Right forelimb (tissue), 1 donor: ENCODE data around the gene LRRC32.
"Not testable (repeated sequence)": the region's sequence is repeated elsewhere in the genome, so short reads cannot be mapped to it uniquely, and the experiment has no call there.

Source experiments
- DNase-seq: peaks from one replicate; pipeline ENCODE4 v3.0.0-alpha.2; 2018

The LRRC32 gene

DNA sequence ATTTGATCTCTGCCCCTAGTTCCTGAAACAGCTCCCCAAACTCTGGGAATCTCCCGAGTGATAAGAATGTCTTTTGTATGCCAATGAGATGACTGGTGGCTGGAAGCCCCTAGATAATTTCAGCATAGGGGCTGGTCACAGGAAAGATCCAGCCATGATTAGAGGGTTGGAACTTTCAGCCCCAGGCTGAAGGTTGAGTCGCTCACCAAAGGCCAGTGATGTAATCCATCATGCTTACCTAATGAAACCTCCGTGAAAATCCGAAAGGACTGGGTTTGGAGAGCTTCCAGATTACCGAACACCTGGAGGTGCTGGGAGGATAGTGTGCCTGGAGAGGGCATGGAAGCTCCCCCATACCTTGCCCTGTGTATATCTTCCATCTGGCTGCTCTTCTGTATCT, 26.0 kb downstream of the LRRC32 start:
- DNase-seq, result no peak

DNA sequence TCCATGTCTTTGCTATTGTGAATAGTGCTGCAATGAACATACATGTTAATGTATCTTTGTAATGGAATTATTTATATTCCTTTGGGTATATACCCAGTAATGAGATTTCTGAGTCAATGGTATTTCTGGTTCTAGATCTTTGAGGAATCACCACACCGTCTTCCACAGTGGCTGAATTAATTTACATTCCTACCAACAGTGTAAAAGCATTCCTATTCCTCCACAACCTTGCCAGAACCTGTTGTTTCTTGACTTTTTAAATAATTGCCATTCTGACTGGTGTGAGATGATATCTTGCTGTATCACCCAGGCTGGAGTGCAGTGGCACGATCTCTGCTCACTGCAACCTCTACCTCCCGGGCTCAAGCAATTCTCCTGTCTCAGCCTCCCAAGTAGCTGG, 26.8 kb downstream of the LRRC32 start:
- not testable (repeated sequence) for DNase-seq

DNA sequence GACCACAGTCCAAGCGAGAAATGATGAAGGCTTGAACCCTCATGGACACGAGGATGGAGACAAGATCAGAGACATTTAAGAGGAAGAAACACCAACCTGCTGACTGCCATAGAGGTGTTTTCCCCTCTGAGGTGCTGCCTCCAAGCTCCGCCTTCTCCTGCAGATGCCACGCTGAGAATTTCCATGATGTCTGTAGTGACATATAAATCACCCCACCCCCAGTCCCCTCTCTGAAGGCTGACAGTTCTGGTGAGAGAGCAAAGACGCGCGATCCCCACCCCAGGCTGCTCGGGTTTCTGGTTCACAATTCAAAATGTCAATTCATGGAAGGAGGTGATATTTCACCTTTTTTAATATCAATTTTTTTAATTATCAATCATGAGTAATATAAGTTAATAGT, 28.2 kb downstream of the LRRC32 start:
- DNase-seq, result no peak

DNA sequence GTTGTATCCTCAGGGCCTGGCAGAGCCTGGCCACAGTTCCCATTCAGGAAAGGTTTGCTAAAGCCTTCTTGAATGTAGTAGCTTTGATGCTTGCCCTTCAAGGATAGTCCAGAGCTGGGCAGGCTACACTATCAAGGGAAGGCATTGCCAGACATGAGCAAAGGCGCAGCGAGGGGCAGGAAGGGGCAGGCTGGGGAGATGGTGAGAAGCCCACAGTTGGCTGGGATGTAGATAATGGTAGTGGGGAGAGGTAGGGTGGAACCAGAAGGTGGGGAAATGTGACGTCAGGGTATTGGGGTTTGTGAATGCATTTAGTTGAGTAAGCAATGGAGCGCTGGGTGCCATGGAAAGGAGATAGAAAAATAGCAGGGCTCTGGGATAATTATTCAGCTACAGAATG, 28.6 kb downstream of the LRRC32 start:
- no peak for DNase-seq

DNA sequence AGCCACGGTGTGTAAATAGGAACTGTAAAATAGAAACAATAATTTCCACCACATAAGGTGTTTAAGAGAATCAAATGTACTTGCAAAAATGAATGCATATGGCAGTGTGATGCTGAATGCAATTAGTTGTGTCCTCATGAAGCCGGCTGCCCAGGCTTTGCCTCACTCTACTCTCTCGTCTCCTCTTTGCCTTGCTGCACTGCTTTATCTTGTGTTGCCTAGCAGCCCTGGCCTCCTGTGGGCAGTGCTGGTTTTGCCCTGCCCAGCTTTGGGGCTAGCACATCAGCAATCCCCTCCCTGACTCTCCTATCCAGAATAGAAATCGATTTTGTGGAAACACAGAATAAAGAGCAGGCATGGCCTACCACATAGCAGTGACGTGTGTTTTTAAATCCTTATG, 30.0 kb downstream of the LRRC32 start:
- no peak for DNase-seq

DNA sequence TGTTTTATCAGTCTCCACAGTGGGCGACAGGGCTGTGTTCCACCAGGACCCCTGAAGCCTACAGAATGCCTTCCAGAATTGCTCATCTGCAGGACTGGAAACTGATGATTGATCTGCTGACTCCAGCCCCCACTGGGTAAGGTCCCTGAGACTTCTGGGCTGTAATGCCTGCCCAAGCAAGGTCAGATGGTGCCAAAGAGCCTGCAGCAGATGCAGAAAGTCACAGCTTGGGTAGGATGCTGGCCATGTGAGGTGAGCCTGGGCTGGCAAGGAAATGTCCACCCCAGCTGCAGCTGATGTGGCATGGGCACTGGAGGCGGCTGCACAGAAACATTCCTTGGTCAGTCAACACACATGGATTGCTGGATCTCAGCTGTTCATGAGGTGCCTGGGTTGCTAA, 30.9 kb downstream of the LRRC32 start:
- no peak for DNase-seq

DNA sequence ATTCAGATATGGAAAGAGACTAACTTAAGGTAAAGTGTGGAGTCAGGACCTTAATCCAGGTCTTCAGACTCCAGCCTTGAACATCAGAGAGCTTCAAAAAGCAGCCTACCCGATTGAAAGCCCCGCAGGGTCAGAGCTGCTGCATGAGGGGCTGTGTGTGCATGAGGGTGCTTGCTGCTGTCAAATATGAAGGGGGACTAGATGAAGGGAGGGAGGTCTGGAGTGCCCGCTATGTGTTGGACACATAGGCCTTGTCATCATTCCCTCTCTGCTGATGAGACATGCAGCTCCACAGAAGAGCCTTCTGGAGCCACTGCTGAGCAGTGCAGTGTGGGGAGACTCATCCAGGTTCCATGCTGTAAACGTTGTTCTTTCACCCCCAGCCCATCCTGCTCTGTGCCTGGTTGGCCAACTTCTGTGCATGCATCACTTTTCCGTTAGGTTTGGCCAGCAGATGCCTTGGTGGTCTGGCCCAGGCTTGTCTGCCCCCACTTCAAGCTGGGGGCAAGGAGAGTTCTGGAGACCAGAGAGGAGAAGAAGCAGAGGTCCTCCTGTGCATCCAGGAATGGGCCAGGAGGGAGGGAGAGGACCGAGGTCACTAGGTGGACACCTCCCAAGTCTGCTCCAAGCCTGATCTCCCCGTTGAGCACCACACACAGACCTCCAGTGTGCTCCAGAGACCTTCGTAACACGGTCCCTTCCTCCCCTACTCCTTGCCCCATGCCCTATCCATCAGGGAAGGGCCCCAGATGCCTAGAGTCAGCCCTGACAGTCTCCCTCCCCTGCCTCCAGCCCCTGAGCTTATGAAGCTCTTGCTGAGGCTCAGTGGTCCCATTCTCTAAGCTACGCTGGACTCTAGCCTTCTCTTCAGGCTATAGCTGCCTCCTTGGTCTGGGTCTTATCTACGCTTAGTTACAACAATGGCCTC, 32.0 kb downstream of the LRRC32 start:
- no peak for DNase-seq

DNA sequence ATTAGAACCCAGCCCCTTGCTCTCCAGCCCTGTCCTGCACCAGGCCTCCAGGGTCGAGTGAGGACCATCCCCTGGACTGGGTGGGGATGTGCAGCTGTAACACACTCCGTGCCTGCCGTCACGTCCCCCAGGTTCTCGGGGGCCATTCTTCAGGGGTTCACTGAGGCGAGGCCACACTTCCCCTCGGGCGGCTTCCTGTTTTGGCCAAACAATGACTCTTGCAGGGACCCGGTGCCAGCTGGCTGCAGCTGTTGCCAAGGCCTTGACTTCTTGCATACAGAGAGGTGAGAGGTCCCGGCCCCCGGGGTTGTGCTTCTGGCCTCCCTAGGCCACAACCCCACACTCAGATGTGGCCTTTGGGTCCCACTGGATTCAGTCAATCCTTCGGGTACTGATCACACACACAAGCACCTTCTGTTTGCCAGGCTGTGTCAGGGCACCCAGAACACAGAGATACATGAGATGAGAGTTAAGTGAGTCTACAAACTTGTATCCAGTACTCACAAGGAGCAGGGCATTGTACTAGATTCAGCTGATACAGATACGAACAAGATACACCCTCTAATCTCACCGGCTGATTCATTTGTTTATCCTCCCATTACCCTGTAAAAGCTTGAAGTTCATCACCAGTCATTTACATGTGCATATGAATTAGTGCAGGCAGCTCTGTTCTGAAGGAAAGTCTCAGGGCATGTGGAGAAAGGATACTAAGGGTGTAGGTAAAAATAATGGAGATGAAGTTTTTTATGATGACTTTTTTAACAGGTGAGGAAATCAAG, 32.9 kb downstream of the LRRC32 start:
- DNase-seq, result no peak

DNA sequence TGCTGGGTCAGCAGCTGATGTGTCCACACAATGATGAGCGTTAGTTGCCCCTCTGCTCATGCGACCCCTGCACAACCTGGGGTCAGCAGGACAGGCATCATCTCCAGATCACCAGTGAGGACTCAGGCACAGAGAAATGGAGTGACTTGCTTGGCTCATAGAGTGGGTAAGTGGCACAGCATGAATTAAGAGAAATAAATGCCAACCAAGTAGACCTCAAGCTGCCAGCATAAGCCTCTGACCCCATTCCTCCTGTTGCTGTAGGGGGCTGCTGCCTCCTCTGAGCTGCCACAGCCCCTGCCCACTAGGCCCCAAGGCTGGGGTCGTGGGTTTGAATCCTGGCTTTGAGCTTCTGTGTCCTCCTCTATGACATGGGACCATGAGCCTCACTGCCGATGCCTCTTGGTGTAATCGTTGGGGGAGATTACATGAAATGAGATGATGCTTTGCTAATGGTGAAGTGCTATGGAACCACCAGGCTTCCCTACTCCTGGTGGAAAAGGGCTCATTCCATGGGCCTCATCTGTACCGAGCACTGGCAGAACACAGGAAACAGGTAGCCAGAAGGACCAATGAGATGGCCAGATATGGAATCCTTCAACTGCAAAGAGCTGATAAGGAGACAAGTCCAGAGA, 33.6 kb downstream of the LRRC32 start:
- no peak for DNase-seq

DNA sequence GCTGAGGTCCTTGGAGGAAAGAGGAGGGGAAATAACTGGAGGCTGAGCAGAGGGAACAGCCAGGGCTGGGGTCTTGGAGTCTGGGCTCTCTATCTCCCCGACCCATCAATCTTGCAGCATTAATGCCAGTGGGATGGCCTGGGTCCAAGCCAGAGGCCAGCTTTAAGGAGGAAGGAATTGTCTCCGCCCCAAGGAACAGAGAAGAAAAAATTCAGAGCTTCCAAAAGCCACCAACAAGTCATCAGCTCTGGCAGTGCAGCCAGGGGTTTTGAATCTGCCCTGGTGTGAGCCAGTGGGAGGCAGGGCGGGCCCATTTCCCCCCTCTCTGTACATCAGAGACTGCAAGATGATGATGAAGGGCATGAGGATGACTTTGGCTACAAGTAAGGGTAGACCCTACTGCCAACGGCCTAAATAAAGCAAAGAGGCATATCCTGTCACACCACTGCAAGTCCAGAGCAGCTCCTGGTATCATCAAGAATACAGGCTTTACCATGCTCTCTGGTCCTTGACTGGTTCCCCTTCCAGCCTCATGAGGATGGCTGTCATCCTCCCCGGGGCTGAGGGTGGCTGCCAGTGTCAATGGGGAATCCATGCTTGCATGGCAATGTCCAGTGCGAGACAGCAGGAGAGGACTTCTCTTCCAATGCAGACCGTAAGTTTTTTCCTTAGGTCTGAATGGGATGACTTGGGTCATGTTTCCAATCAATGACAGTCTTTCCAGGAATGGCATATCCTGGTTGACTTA, 34.4 kb downstream of the LRRC32 start:
- no peak for DNase-seq

DNA sequence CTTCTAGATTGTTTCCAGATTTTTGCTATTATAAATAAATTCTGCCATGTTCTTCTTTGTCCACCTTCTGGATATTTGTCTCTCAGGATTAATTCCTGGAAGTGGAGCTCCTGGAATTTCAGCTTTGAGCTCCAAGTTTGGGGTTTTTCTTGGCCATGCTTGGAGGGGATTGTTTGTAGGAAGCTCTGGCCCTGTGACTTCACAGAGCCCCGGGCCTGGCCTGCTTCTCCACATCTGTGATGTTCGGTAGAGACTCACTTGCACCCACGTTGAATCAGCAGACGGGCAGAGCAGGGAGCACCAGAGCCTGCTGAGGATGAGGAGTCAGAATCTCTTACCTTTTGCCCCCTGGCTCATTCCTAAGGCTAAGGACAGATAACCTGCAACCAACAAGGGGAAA, 35.7 kb downstream of the LRRC32 start:
- DNase-seq, result no peak

DNA sequence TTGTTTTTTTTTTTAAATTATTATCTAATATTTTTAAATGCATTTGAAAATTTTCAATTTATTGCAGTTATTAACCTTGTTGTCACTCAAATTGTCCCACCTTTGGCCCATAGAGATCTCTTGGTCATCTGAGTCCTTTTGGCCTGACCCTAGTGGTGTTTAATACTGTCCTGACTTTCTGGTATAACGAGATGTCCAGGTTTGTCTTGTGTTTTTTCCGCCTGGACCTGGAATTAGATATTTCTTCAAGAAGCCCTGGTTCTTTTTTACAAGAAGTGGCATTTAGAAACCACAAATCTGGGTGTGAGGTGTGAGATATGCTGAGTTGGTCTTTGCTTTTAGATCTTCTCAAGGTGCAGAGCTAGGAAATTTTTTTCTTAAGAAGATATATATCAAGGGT, 38.1 kb downstream of the LRRC32 start:
- no peak for DNase-seq

DNA sequence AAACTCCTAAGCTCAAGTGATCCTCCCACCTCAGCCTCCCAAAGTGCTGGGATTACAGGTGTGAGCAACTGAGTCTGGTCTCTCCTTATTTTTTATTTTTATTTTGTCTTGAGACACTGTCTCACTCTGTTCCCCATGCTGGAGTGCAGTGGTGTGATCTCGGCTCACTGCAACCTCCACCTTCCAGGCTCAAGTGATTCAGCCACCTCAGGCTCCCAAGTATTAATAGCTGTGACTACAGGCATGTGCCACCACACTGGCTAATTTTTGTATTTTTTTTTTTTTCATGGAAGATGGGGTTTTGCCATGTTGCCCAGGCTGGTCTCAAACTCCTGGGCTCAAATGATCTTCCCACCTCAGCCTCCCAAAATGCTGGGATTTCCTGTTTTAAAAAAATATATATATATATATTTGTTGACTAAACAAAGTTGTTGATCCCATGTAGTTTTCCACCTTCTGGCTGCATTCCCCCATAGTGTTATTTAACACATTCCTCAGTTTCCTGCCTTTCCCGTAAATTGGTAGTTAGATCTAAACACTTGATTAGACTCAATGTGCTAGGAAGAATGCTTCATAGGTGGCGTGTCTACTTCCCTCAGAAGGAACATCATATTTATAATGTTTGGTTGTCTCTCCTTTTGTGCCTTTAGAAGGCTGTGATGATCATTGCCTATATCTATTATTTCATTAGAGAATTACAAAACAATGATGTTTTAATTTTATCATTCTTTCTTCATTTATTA, 38.8 kb downstream of the LRRC32 start:
- no peak for DNase-seq

DNA sequence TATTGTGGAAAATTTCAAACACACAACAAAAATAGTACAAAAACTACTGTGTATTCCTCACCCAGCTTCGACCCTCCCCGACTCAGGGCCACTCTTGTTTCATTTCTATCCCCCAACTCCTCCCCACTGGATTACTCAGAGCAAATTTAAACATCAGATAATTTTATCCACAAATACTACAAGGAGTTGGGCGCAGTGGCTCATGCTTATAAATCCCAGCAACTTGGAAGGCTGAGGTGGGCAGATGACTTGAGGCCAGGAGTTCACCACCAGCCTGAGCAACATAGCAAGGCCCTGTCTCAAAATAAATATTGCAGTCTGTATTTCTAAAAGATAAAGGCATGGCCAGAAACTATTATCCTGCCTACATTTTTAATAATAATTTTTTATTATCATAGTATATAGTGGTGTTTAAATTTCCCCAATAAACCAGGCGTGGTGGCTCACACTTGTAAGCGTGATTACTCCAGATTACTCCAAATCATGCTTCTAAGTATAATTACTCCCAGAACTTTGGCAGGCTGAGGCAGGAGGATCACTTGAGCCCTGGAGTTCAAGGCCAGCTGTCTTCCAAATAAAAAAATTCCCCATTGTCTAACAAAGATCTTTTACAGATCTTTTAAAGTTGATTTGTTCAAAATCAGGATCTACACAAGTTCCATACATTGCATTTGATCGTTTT, 39.8 kb downstream of the LRRC32 start:
- no peak for DNase-seq

DNA sequence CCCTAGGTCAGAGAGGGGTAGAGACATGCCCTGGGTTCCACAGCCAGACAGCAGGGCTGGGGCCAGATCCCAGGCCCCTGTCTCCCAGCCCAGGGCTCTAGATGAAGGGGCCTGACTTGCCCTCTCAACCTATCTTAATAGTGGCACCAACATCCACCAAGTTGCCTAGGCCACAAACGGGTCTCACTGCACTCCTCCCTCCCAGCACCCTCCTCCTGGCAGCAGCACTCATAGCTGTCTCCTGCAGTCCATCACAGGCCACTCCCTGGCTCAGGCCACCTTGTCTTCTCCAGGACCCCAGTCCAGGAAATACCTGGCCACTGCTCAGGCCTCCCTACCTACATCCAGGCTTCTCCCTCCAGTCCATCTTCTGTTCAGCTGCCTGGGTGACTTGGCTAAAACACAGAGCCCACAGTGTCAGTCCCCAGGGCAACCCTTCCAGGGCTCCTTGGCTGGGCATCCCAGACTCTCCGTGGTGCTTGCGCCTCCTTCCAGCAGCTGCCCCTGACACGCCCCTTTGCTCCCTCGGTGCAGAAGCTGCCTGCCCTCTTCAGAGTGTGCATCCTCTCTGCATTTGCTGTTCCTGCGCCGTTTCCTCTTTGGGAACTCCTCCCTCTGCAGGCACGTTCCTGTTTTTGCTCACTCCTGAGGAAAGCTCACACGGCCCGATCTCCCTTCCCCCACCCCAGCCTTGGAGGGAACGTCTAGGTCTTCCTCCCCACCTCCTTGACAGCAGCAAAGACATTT, 40.5 kb downstream of the LRRC32 start:
- no peak for DNase-seq

DNA sequence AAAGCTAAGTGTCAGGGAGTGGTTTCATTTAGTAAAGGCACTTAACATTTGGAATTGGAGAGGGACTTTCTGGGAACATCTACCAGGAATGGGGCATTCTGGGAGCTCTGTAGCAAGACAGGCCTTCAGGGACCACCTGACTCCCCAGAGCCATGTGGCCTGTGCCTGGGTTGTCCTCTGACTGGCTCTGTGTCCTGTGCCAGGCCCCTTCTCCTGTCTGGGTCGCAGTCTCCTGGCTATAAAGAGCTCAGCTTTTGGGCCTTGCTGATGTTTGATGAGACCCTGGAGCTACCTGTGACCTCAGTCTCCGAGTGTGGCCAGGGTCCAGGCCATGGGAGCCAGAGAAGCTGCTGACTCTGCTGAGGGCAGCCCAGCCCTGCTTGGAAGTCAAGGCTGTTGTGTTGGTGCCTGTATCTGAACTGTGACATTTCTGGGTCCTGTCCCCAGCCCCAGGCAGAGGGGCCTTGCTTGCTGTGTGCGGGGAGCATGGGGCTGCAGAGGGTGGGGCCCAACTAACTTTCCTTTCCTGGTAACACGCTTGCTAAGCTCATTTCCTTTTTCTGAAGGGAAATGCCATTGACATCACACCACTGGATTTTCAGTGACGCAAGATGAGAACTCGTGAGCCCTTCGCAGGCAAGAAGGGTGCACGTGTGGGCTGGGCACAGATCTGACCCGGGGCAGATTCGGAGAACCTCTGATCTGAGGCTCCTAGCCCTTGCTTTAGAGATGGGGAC, 41.3 kb downstream of the LRRC32 start:
- DNase-seq, result no peak

DNA sequence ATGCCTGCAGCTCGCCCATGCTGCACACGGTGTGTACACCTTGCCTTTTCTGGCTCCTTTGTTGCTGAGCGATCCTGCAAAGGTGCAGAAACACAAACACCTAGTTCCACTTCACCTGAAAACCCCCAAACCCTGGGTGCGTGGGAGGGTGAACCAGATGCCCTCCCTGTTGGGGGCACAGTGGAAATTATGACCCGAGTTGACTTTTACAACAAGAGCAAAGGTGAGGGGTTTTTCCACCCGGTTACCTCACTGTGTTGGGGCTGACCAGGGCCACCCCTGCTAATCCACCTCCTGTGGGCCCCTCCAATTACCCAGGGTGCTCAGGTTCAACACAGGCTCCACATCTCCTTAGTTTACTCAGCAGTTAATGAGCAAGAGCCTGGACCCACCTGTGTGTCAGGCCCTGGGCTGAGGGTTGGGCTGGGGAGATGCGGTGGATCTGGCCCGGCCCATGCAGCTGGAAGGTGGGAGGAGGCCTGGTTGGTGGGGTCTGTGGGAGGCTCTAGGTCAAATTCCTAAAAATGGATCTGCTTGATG, 42.1 kb downstream of the LRRC32 start:
- DNase-seq, result no peak

DNA sequence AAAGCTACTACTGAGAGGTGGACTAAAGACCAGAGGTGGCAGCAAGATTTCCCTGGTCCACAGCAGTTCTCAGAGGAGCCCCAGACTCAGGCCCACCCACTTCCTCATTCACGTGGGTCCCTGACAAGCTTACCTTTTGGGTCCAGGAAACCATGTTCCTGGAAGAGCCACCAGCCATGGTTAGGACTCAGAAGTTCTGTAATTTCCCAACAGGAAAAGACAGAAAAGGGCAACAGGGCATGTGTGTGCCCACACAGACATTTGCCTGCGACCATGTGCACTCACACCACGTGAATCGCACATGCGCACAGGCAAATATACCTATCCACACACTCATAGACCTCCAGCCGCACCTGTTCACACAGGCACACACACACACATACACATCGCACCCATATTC, 42.9 kb downstream of the LRRC32 start:
- no peak for DNase-seq

DNA sequence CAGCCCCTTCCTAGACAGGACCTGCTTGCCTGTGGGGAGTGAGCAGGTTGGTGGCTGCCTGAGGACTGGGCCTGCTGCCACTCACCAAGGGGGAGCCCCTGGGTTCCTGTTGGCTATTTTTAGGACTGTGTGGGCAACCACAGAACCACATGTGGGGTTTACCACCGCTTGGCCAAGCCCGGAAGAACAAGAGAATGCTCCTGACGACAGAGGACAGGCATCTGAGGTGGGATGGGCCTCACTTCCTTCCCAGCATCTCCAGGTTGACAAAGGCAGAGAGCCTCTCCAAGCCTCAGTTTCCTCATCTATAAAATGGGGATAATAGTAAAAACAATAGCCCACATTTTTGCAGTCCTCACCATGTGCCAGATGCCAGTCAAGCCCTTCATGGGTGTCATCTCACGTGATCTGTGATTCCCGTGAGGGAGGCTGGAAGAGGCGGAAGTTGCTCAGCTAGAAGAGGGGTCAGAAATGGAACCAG, 43.6 kb downstream of the LRRC32 start:
- DNase-seq, result no peak

DNA sequence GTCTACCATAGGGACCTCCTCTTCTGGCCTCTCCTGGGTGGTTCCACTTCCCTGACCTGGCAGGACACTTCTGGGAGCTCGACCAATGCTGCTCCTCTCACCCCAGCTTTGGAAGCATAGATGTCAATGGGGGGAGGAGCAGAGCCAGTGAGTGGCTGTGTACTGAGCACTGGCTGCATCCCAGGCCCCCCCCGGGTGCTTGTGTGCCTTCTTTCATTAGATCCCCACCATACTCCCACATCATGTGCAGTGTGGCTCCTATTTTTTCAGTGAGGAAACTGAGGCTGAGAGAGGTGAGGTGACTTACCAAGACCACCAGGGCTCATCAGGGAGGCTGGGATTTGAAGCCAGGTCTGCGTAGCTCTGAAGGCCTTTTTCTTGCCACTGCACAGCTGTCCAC, 44.3 kb downstream of the LRRC32 start:
- no peak for DNase-seq
